Umbilical cord (tissue), 2 donors: ENCODE measurements around the gene CACNA1I. TPM values are rescaled to one million over a fixed set of nuclear protein-coding genes. Genes with fewer than 3 reads are reported as not detected.

ENCODE experiments used
- DNase-seq: peaks from one replicate; pipeline ENCODE4 v3.0.0-alpha.2; 2015; ENCODE audit warnings: low spot score
- total RNA-seq: library from RNA; depleted of rRNA; stranded (reverse); fragments of >200 nt; gene quantifications from one replicate; pipeline ENCODE4 v1.2.3, GENCODE V29; 2014; ENCODE audit warnings: low replicate concordance; ENCODE audit not compliant: insufficient read depth

CACNA1I gene
- total RNA-seq, 1 donor from 2014 or later: 0.48 TPM

DNA sequence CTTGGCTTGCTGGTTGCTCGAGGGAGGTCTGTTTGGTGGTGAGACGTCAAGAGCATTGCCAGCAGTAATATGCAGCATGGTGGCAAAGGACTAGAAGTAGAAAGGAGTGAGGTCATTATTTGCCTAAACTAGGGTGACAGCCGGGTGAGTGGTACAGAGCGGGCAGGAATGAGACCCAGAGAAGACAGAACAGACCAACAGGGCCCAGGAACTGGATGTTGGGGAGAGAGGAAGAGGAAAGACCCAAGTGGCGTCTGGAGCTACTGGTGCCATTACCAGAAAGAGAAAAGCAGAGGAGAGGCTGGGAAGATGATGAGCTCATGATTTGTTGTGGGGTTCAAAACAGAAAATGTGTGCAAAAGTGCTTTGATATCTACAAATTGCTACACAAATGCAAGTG, 164.3 kb downstream of the CACNA1I start:
- no peak for DNase-seq

GRCh38 chr22:39735776-39736175, 165.2 kb downstream of the CACNA1I start:
- no peak for DNase-seq

- DNase-seq: peak; percentile 96
These were observed 168.2 kb downstream of the CACNA1I start for GRCh38 chr22:39738746-39739145.

Other genes starting within 250 kb of the CACNA1I start
- gene SYNGR1, start 220.8 kb upstream of the CACNA1I start, total RNA-seq: 3.6 TPM
- gene TAB1, start 171.0 kb upstream of the CACNA1I start, total RNA-seq: 18.8 TPM
- 2.2 TPM for gene MGAT3, start 113.7 kb upstream of the CACNA1I start, total RNA-seq
- gene MIEF1, start 68.5 kb upstream of the CACNA1I start, total RNA-seq: 7.0 TPM
- 231 TPM for gene ATF4, start 50.2 kb upstream of the CACNA1I start, total RNA-seq
- 19.0 TPM for gene RPS19BP1, start 38.0 kb upstream of the CACNA1I start, total RNA-seq